Sigmoid colon (tissue), 4 donors: ENCODE measurements around the gene PPP1R15B.

Experiments used
- EP300 ChIP-seq, 4 donors: sonication (generic); formaldehyde crosslinking; IDR thresholded peaks; one replicate each; pipeline ENCODE4 v1.6.1; 2017; ENCODE audit warnings: antibody characterized with exemption in 4 of 4
- POLR2A ChIP-seq, 2 donors: fragments of 450-650 bp; IDR thresholded peaks; one replicate each; pipeline ENCODE4 v1.6.1; 2016; ENCODE audit warnings: antibody characterized with exemption in 2 of 2, mild to moderate bottlenecking in 2 of 2, moderate library complexity in 2 of 2
- POLR2AphosphoS5 ChIP-seq, 4 donors: sonication (generic); formaldehyde crosslinking; IDR thresholded peaks; one replicate each; pipeline ENCODE4 v1.6.1; 2017; ENCODE audit warnings: antibody characterized with exemption in 4 of 4
- TF ChIP-seq, protein P1 (sequence below), 4 experiments: fragments of 450-650 bp in 3 of 4; fragments of 200-600 bp in 1 of 4; IDR thresholded peaks; one replicate each; pipeline ENCODE4 v1.5.1; 2016 to 2019; ENCODE audit warnings: antibody characterized with exemption in 4 of 4, mild to moderate bottlenecking in 3 of 4, moderate library complexity in 2 of 4

DNA sequence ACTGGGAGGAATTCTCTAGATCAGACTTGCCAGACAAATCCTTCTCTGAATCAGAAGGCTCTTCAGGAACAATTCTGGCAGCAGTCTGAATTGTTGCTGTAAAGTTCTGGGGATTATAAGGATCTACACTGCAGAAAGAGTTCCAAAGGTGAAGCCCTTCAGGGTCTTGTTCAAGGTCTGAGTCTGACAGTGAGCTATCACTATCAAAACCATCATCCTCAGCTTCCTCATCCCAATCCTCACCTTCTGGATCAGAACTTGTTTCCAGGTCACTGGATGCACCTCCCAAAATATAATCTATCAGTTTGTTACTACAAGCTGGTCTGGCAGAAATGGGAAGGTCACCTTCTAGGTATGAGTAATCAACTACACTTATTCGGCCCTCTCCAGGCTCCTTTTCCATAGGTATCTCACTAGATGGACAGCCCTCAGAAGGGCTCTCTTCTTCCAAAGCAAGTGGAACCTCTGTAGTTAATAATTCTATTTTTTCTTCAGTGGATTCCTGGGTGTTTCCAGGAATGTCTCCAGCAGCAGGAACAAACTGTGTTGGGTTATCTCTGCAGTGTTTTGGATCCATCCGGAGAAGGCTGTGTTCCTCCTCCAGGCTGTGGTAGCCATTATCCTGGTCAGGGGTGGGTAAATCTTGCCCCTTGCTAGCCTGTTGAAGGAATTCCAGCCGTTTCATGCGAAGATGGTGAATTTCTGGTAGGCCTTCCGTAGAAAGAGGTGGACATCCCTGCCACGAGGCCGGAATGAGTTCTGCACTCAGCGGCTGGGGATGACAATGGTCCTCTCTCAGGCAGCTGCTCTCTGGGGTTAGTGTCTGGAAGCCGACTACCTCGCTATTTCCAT is 1.6 kb downstream of the PPP1R15B start:
- TF ChIP-seq POLR2AphosphoS5 (IDR thresholded peaks at IDR 0.05) = no peak
- TF ChIP-seq POLR2A (IDR thresholded peaks at IDR 0.05) = no peak
- TF ChIP-seq, protein P1, sequence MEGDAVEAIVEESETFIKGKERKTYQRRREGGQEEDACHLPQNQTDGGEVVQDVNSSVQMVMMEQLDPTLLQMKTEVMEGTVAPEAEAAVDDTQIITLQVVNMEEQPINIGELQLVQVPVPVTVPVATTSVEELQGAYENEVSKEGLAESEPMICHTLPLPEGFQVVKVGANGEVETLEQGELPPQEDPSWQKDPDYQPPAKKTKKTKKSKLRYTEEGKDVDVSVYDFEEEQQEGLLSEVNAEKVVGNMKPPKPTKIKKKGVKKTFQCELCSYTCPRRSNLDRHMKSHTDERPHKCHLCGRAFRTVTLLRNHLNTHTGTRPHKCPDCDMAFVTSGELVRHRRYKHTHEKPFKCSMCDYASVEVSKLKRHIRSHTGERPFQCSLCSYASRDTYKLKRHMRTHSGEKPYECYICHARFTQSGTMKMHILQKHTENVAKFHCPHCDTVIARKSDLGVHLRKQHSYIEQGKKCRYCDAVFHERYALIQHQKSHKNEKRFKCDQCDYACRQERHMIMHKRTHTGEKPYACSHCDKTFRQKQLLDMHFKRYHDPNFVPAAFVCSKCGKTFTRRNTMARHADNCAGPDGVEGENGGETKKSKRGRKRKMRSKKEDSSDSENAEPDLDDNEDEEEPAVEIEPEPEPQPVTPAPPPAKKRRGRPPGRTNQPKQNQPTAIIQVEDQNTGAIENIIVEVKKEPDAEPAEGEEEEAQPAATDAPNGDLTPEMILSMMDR (IDR thresholded peaks at IDR 0.05) = no peak
- TF ChIP-seq EP300 (IDR thresholded peaks at IDR 0.05) = no peak
